Stomach (tissue), 4 donors: Measurements from ENCODE around the gene DHRS4L2.
"Not testable (repeated sequence)": the region's sequence is repeated elsewhere in the genome, so short reads cannot be mapped to it uniquely, and the experiment has no call there.

Source experiments
- POLR2A ChIP-seq, 4 donors: fragments of 450-650 bp; IDR thresholded peaks; one replicate each; pipeline ENCODE4 v1.6.1; 2016; ENCODE audit warnings: antibody characterized with exemption in 4 of 4, control low read depth in 2 of 4, mild to moderate bottlenecking in 1 of 4, moderate library complexity in 1 of 4
- TF ChIP-seq, protein P1 (sequence below), 7 experiments: fragments of 450-650 bp in 4 of 7; fragments of 200-600 bp in 3 of 7; sonication (generic) in 3 of 7; IDR thresholded peaks; one replicate each; pipeline ENCODE4 v1.5.1; 2016 to 2019; ENCODE audit warnings: antibody characterized with exemption in 7 of 7, control low read depth in 2 of 7, mild to moderate bottlenecking in 1 of 7

GRCh38 chr14:23954965-23955364, 33.8 kb upstream of the DHRS4L2 start:
- TF ChIP-seq POLR2A (IDR thresholded peaks at IDR 0.05), result not testable (repeated sequence)
- TF ChIP-seq, protein P1, sequence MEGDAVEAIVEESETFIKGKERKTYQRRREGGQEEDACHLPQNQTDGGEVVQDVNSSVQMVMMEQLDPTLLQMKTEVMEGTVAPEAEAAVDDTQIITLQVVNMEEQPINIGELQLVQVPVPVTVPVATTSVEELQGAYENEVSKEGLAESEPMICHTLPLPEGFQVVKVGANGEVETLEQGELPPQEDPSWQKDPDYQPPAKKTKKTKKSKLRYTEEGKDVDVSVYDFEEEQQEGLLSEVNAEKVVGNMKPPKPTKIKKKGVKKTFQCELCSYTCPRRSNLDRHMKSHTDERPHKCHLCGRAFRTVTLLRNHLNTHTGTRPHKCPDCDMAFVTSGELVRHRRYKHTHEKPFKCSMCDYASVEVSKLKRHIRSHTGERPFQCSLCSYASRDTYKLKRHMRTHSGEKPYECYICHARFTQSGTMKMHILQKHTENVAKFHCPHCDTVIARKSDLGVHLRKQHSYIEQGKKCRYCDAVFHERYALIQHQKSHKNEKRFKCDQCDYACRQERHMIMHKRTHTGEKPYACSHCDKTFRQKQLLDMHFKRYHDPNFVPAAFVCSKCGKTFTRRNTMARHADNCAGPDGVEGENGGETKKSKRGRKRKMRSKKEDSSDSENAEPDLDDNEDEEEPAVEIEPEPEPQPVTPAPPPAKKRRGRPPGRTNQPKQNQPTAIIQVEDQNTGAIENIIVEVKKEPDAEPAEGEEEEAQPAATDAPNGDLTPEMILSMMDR (IDR thresholded peaks at IDR 0.05), result not testable (repeated sequence)
